Stimulated activated naive CD8-positive, alpha-beta T cell treated with anti-CD3 and anti-CD28 coated beads, Interleukin-15, Interleukin-2, amounts not matched to agents 100 ng/mL and 50 ng/mL, for 24 hours (primary cell): Measurements from ENCODE around the gene TDO2.
"Not testable (repeated sequence)": the region's sequence is repeated elsewhere in the genome, so short reads cannot be mapped to it uniquely, and the experiment has no call there.

Experiments used
- H3K27ac Mint-ChIP-seq: one replicate; pipeline ENCODE4 v1.8.0; 2021; ENCODE audit warnings: mild to moderate bottlenecking, mixed read lengths
- H3K27me3 Mint-ChIP-seq: one replicate; pipeline ENCODE4 v1.8.0; 2021; ENCODE audit warnings: mixed read lengths
- H3K36me3 Mint-ChIP-seq: one replicate; pipeline ENCODE4 v1.8.0; 2021; ENCODE audit warnings: low read depth, mixed read lengths
- H3K4me1 Mint-ChIP-seq: one replicate; pipeline ENCODE4 v1.8.0; 2021; ENCODE audit warnings: low read depth, mixed read lengths
- H3K4me3 Mint-ChIP-seq: one replicate; pipeline ENCODE4 v1.8.0; 2021; ENCODE audit warnings: mild to moderate bottlenecking, mixed read lengths
- H3K9me3 Mint-ChIP-seq: one replicate; pipeline ENCODE4 v1.8.0; 2021; ENCODE audit warnings: mixed read lengths

The TDO2 gene

GRCh38 chr4:155891058-155891457, 12.4 kb upstream of the TDO2 start:
- H3K36me3 Mint-ChIP-seq: no peaks in the 10 kb centered on the region
- H3K4me3 Mint-ChIP-seq: no peak overlapping the region
- H3K9me3 Mint-ChIP-seq: peaks cover 4% of the 10 kb centered on the region
- H3K4me1 Mint-ChIP-seq: no peaks in the 10 kb centered on the region
- H3K27ac Mint-ChIP-seq: no peak overlapping the region
- peaks cover 25% of the 10 kb centered on the region for H3K27me3 Mint-ChIP-seq

- not testable (repeated sequence) for H3K27me3 Mint-ChIP-seq, H3K36me3 Mint-ChIP-seq, H3K9me3 Mint-ChIP-seq, H3K27ac Mint-ChIP-seq, H3K4me3 Mint-ChIP-seq, H3K4me1 Mint-ChIP-seq
These were observed 5.1 kb upstream of the TDO2 start for GRCh38 chr4:155898371-155898770.

- no peaks in the 10 kb centered on the region for H3K36me3 Mint-ChIP-seq
- H3K9me3 Mint-ChIP-seq: peaks cover 9% of the 10 kb centered on the region
- peaks cover 16% of the 10 kb centered on the region for H3K27me3 Mint-ChIP-seq
- H3K4me3 Mint-ChIP-seq: no peak overlapping the region
- no peak overlapping the region for H3K27ac Mint-ChIP-seq
- no peaks in the 10 kb centered on the region for H3K4me1 Mint-ChIP-seq
These were observed 3.6 kb upstream of the TDO2 start for GRCh38 chr4:155899891-155900290.

GRCh38 chr4:155900381-155900780, 3.1 kb upstream of the TDO2 start:
- Mint-ChIP-seq H3K4me1 (no peaks in the 10 kb centered on the region), H3K4me3 (no peak overlapping the region), H3K36me3 (no peaks in the 10 kb centered on the region)

GRCh38 chr4:155901013-155901412, 2.5 kb upstream of the TDO2 start:
- H3K27ac Mint-ChIP-seq: no peak overlapping the region
- H3K4me3 Mint-ChIP-seq: no peak overlapping the region
- peaks cover 16% of the 10 kb centered on the region for H3K27me3 Mint-ChIP-seq
- H3K9me3 Mint-ChIP-seq: peaks cover 9% of the 10 kb centered on the region
- no peaks in the 10 kb centered on the region for H3K36me3 Mint-ChIP-seq
- H3K4me1 Mint-ChIP-seq: no peaks in the 10 kb centered on the region

More at GRCh38 chr4:155900381-155900780, 3.1 kb upstream of the TDO2 start:
- H3K27ac Mint-ChIP-seq: no peak overlapping the region
- H3K27me3 Mint-ChIP-seq: peaks cover 16% of the 10 kb centered on the region
- H3K9me3 Mint-ChIP-seq: peaks cover 9% of the 10 kb centered on the region

GRCh38 chr4:155904331-155904730, 835 bp downstream of the TDO2 start:
- no peaks in the 10 kb centered on the region for H3K9me3 Mint-ChIP-seq
- no peak overlapping the region for H3K27ac Mint-ChIP-seq

GRCh38 chr4:155906554-155907247, 3.2 kb downstream of the TDO2 start:
- no peak overlapping the region for H3K27ac Mint-ChIP-seq
- H3K27me3 Mint-ChIP-seq: peaks cover 30% of the 10 kb centered on the region
- no peaks in the 10 kb centered on the region for H3K36me3 Mint-ChIP-seq

More at GRCh38 chr4:155904331-155904730, 835 bp downstream of the TDO2 start:
- no peaks in the 10 kb centered on the region for H3K36me3 Mint-ChIP-seq
- peaks cover 24% of the 10 kb centered on the region for H3K27me3 Mint-ChIP-seq
- peaks cover 4% of the 10 kb centered on the region for H3K4me1 Mint-ChIP-seq
- H3K4me3 Mint-ChIP-seq: no peak overlapping the region

GRCh38 chr4:155907556-155907955, 4.1 kb downstream of the TDO2 start:
- peaks cover 4% of the 10 kb centered on the region for H3K4me1 Mint-ChIP-seq
- H3K27me3 Mint-ChIP-seq: peaks cover 27% of the 10 kb centered on the region
- no peak overlapping the region for H3K27ac Mint-ChIP-seq

More at GRCh38 chr4:155906554-155907247, 3.2 kb downstream of the TDO2 start:
- Mint-ChIP-seq H3K4me3 (no peak overlapping the region), H3K4me1 (peaks cover 4% of the 10 kb centered on the region), H3K9me3 (no peaks in the 10 kb centered on the region)

GRCh38 chr4:155908187-155909139, 5.0 kb downstream of the TDO2 start:
- Mint-ChIP-seq H3K4me1 (peaks cover 4% of the 10 kb centered on the region), H3K27ac (no peak overlapping the region), H3K27me3 (peaks cover 20% of the 10 kb centered on the region), H3K4me3 (no peak overlapping the region), H3K9me3 (no peaks in the 10 kb centered on the region), H3K36me3 (no peaks in the 10 kb centered on the region)

More at GRCh38 chr4:155907556-155907955, 4.1 kb downstream of the TDO2 start:
- Mint-ChIP-seq H3K36me3 (no peaks in the 10 kb centered on the region), H3K9me3 (no peaks in the 10 kb centered on the region), H3K4me3 (no peak overlapping the region)

- Mint-ChIP-seq H3K4me1 (peaks cover 4% of the 10 kb centered on the region), H3K27ac (no peak overlapping the region), H3K9me3 (no peaks in the 10 kb centered on the region), H3K27me3 (peaks cover 16% of the 10 kb centered on the region), H3K36me3 (no peaks in the 10 kb centered on the region), H3K4me3 (no peak overlapping the region)
These were observed 6.2 kb downstream of the TDO2 start for GRCh38 chr4:155909615-155910226.

- no peak overlapping the region for H3K27ac Mint-ChIP-seq
- no peak overlapping the region for H3K4me3 Mint-ChIP-seq
- H3K9me3 Mint-ChIP-seq: no peaks in the 10 kb centered on the region
- H3K36me3 Mint-ChIP-seq: no peaks in the 10 kb centered on the region
- peaks cover 21% of the 10 kb centered on the region for H3K27me3 Mint-ChIP-seq
- peaks cover 4% of the 10 kb centered on the region for H3K4me1 Mint-ChIP-seq
These were observed 8.4 kb downstream of the TDO2 start for GRCh38 chr4:155911905-155912304.

- Mint-ChIP-seq H3K4me1 (no peaks in the 10 kb centered on the region), H3K4me3 (no peak overlapping the region), H3K9me3 (no peaks in the 10 kb centered on the region), H3K27ac (no peak overlapping the region), H3K27me3 (peaks cover 16% of the 10 kb centered on the region), H3K36me3 (no peaks in the 10 kb centered on the region)
These were observed 11.3 kb downstream of the TDO2 start for GRCh38 chr4:155914782-155915181.

- Mint-ChIP-seq H3K4me3 (no peak overlapping the region), H3K4me1 (no peaks in the 10 kb centered on the region), H3K27ac (no peak overlapping the region), H3K27me3 (peaks cover 8% of the 10 kb centered on the region), H3K9me3 (no peaks in the 10 kb centered on the region), H3K36me3 (peaks cover 26% of the 10 kb centered on the region)
These were observed 18.1 kb downstream of the TDO2 start for GRCh38 chr4:155921597-155921996.

- Mint-ChIP-seq H3K27ac (no peak overlapping the region), H3K4me3 (no peak overlapping the region), H3K27me3 (no peaks in the 10 kb centered on the region), H3K9me3 (no peaks in the 10 kb centered on the region), H3K4me1 (no peaks in the 10 kb centered on the region), H3K36me3 (peaks cover 43% of the 10 kb centered on the region)
These were observed 21.1 kb downstream of the TDO2 start for GRCh38 chr4:155924637-155925036.

- Mint-ChIP-seq H3K9me3 (no peaks in the 10 kb centered on the region), H3K4me1 (no peaks in the 10 kb centered on the region), H3K27me3 (no peaks in the 10 kb centered on the region), H3K4me3 (no peak overlapping the region), H3K36me3 (peaks cover 46% of the 10 kb centered on the region), H3K27ac (no peak overlapping the region)
These were observed 26.3 kb downstream of the TDO2 start for GRCh38 chr4:155929833-155930232.
